OCI-LY7 (cell line): Measurements from ENCODE around the gene RBM4. TPM values are rescaled to one million over a fixed set of nuclear protein-coding genes. Genes with fewer than 3 reads are reported as not detected.

ENCODE experiments used
- BruUV-seq: library from RNA; stranded (reverse); fragments of 400-500 nt; replicated peaks from 2 replicates; lab custom pipeline; 2021; lab: Mats Ljungman, UMichigan
- CTCF ChIA-PET: fragments of 300-600 bp; sonication (Branson Sonifier 250); formaldehyde crosslinking; loops from one replicate; lab custom pipeline; 2022; ENCODE audit warnings: antibody characterized with exemption; ENCODE audit not compliant: unreplicated experiment; lab: Charles Lee
- POLR2A ChIA-PET: fragments of 300-600 bp; sonication (Branson Sonifier 250); formaldehyde crosslinking; loops from one replicate; lab custom pipeline; 2022; ENCODE audit warnings: antibody characterized with exemption; lab: Charles Lee
- DNase-seq: peaks from one replicate; pipeline ENCODE4 v3.0.0-alpha.2; 2015; ENCODE audit warnings: low spot score
- H2AFZ ChIP-seq: fragments of 200-600 bp; sonication (generic), shearing (Covaris generic); 2 replicates; pipeline ENCODE4 v1.6.1; 2014; ENCODE audit warnings: mild to moderate bottlenecking, antibody characterized with exemption, low read length, moderate library complexity
- H3K27ac ChIP-seq: fragments of 200-600 bp; sonication (generic); 2 replicates; pipeline ENCODE4 v1.5.1; 2014; ENCODE audit warnings: mixed run types, low read depth, mild to moderate bottlenecking, moderate library complexity, low read length, inconsistent platforms; ENCODE audit not compliant: poor library complexity, severe bottlenecking
- H3K36me3 ChIP-seq: fragments of 200-600 bp; sonication (generic); 2 replicates; pipeline ENCODE4 v1.6.1; 2014; ENCODE audit warnings: mild to moderate bottlenecking, antibody characterized with exemption, low read length, moderate library complexity, mixed read lengths; ENCODE audit not compliant: insufficient read depth
- H3K4me1 ChIP-seq: fragments of 200-600 bp; sonication (generic); 2 replicates; pipeline ENCODE4 v1.5.1; 2014; ENCODE audit warnings: mild to moderate bottlenecking, low read length; ENCODE audit not compliant: insufficient read depth, poor library complexity, severe bottlenecking
- H3K4me2 ChIP-seq: fragments of 200-600 bp; sonication (generic); 2 replicates; pipeline ENCODE4 v1.6.1; 2014; ENCODE audit warnings: mild to moderate bottlenecking, low read length
- H3K4me3 ChIP-seq: fragments of 200-600 bp; sonication (generic); 2 replicates; pipeline ENCODE4 v1.5.1; 2014; ENCODE audit warnings: mild to moderate bottlenecking, low read depth, low read length; ENCODE audit not compliant: poor library complexity, severe bottlenecking
- H3K79me2 ChIP-seq: fragments of 200-600 bp; sonication (generic); 2 replicates; pipeline ENCODE4 v1.6.1; 2016; ENCODE audit warnings: low read depth, mild to moderate bottlenecking, low read length, moderate library complexity, mixed read lengths; ENCODE audit not compliant: insufficient read depth
- H3K9me2 ChIP-seq: fragments of 200-600 bp; sonication (generic); 2 replicates; pipeline ENCODE4 v1.6.1; 2016; ENCODE audit warnings: mild to moderate bottlenecking, low read length, mixed read lengths; ENCODE audit not compliant: insufficient read depth
- H3K9me3 ChIP-seq: fragments of 200-600 bp; sonication (generic); 2 replicates; pipeline ENCODE4 v1.6.1; 2014; ENCODE audit warnings: mild to moderate bottlenecking, mixed run types, low read length, mixed read lengths
- H4K20me1 ChIP-seq: fragments of 200-600 bp; sonication (generic); 2 replicates; pipeline ENCODE4 v1.6.1; 2014; ENCODE audit warnings: mild to moderate bottlenecking, antibody characterized with exemption, low read length, moderate library complexity, mixed read lengths; ENCODE audit not compliant: insufficient read depth
- EZH2phosphoT487 ChIP-seq: fragments of 200-600 bp; sonication (generic); IDR thresholded peaks from 2 replicates; pipeline ENCODE4 v1.6.1; 2018; ENCODE audit warnings: low read depth, borderline replicate concordance, mild to moderate bottlenecking, mixed run types, antibody characterized with exemption, low read length, moderate library complexity, mixed read lengths
- intact Hi-C: fragments of 100-400 bp; cut with micrococcal nuclease; formaldehyde crosslinking; loops from one replicate; pipeline ENCODE4 v1.10.0; 2022; ENCODE audit not compliant: unreplicated experiment
- total RNA-seq, 2 experiments: library from RNA; depleted of rRNA in 1 of 2; stranded (reverse); fragments of >200 nt in 1 of 2; shearing (Covaris generic) in 1 of 2; gene quantifications; 2 replicates each; pipeline ENCODE4 v1.2.3, GENCODE V29; 2014 to 2022
- TF ChIP-seq, protein P1 (sequence below): fragments of 200-600 bp; sonication (generic); conservative IDR thresholded peaks from 2 replicates; pipeline ENCODE4 v1.5.1; 2014; ENCODE audit warnings: mild to moderate bottlenecking, antibody characterized with exemption, low read length, moderate library complexity, mixed read lengths

The RBM4 gene
- total RNA-seq, 2 experiments from 2014 or later, result 66.0 to 139 TPM

DNA sequence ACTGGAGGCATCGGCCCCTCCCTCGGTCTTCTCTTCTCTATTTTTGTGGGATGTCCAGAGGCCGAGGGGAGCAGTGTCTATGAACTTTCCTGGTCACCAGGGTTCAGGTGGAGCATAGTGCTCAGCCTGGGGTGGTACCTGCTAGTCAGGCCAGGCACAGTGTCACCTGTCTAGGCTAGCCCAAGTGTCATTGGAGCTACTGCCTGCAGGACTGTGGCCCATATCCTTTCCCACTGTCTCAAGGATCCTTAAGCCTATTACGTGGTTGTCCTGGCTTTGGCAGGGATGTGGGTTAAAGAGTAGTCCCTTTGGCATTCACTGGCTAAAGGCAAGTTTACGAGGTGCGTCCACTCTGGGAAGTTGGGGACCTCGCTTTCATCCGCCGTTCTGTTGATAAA lies 12.8 kb upstream of the RBM4 start:
- no TSS peak for BruUV-seq
- H2AFZ ChIP-seq, result no peak overlapping the region
- H3K9me3 ChIP-seq, result no peaks in the 10 kb centered on the region
- TF ChIP-seq EZH2phosphoT487, result no peak
- TF ChIP-seq, protein P1, sequence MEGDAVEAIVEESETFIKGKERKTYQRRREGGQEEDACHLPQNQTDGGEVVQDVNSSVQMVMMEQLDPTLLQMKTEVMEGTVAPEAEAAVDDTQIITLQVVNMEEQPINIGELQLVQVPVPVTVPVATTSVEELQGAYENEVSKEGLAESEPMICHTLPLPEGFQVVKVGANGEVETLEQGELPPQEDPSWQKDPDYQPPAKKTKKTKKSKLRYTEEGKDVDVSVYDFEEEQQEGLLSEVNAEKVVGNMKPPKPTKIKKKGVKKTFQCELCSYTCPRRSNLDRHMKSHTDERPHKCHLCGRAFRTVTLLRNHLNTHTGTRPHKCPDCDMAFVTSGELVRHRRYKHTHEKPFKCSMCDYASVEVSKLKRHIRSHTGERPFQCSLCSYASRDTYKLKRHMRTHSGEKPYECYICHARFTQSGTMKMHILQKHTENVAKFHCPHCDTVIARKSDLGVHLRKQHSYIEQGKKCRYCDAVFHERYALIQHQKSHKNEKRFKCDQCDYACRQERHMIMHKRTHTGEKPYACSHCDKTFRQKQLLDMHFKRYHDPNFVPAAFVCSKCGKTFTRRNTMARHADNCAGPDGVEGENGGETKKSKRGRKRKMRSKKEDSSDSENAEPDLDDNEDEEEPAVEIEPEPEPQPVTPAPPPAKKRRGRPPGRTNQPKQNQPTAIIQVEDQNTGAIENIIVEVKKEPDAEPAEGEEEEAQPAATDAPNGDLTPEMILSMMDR, result no peak
- peaks cover 15% of the 10 kb centered on the region for H3K4me1 ChIP-seq
- H3K79me2 ChIP-seq, result peaks cover 100% of the 10 kb centered on the region
- POLR2A ChIA-PET, result interaction anchor here (0.6 to 0.7 kb wide), 2 partner anchors 9 to 143 kb away, joined by 3 read pairs; partner anchors contain the start of gene RBM14
- intact Hi-C loops, result no loop called here
- H3K27ac ChIP-seq, result no peak overlapping the region
- H3K36me3 ChIP-seq, result peaks cover 99% of the 10 kb centered on the region
- H3K9me2 ChIP-seq, result no peaks in the 10 kb centered on the region
- no peak for DNase-seq
- no peak overlapping the region for H3K4me3 ChIP-seq
- H4K20me1 ChIP-seq, result peaks cover 25% of the 10 kb centered on the region
- CTCF ChIA-PET, result no interaction called here
- H3K4me2 ChIP-seq, result no peak overlapping the region

DNA sequence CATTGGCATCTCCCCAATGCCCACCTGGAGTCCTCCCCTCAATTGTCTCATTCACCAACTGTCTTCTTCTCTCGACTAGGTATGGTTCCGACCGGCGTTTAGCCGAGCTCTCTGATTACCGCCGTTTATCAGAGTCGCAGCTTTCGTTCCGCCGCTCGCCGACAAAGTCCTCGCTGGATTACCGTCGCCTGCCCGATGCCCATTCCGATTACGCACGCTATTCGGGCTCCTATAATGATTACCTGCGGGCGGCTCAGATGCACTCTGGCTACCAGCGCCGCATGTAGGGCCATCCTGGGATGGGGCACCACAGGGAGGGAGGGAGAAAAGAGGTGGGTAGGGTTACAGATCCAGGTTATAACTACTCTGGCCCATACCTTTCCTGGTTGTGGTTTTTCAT lies 12.1 kb upstream of the RBM4 start:
- H2AFZ ChIP-seq, result no peak overlapping the region
- ChIA-PET POLR2A (interaction anchor here (0.6 to 0.7 kb wide), 2 partner anchors 10 to 142 kb away, joined by 3 read pairs; partner anchors contain the start of gene RBM14), CTCF (no interaction called here)
- peaks cover 99% of the 10 kb centered on the region for H3K79me2 ChIP-seq
- H3K9me2 ChIP-seq, result no peaks in the 10 kb centered on the region
- H3K36me3 ChIP-seq, result peaks cover 100% of the 10 kb centered on the region
- intact Hi-C loops, result no loop called here
- DNase-seq, result no peak
- H3K4me1 ChIP-seq, result peaks cover 10% of the 10 kb centered on the region
- peaks cover 25% of the 10 kb centered on the region for H4K20me1 ChIP-seq
- no peak overlapping the region for H3K4me3 ChIP-seq
- TF ChIP-seq, protein P1, result no peak
- TF ChIP-seq EZH2phosphoT487, result no peak
- H3K9me3 ChIP-seq, result no peaks in the 10 kb centered on the region
- H3K4me2 ChIP-seq, result no peak overlapping the region
- no peak overlapping the region for H3K27ac ChIP-seq
- no TSS peak for BruUV-seq

DNA sequence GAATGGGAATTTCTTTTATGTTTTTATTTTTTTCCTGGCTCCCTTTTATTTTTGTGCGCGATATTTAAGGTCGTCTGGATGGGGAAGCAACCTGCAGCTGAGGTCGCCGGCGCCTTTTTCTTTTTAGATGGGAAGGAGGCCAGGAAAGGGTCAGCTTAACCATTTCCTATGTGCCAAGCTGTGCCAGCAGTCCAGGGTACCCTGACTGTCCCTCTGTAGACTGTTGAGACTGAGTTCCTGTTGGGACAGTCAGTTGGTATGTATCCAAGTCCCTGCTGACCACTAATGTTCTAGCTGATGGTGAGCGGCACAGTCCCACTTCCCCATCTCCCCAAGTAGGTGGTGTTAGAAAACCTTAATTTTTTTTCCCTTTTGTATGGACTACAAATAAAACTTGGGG lies 11.6 kb upstream of the RBM4 start:
- ChIA-PET POLR2A (interaction anchor here (1.4 kb wide), 1 partner anchor 11 kb away, joined by 3 read pairs; the partner anchor contains the start of gene RBM14), CTCF (interaction anchor here (1.1 kb wide), 1 partner anchor 9 kb away, joined by 3 read pairs; no protein-coding TSS in a partner anchor)
- peaks cover 100% of the 10 kb centered on the region for H3K36me3 ChIP-seq
- no peak overlapping the region for H2AFZ ChIP-seq
- H3K27ac ChIP-seq, result no peak overlapping the region
- no peak overlapping the region for H3K4me3 ChIP-seq
- TF ChIP-seq EZH2phosphoT487, result no peak
- TF ChIP-seq, protein P1, result no peak
- intact Hi-C loops, result no loop called here
- no peaks in the 10 kb centered on the region for H3K9me2 ChIP-seq
- no TSS peak for BruUV-seq
- peaks cover 25% of the 10 kb centered on the region for H4K20me1 ChIP-seq
- peaks cover 8% of the 10 kb centered on the region for H3K4me1 ChIP-seq
- no peak overlapping the region for H3K4me2 ChIP-seq
- H3K79me2 ChIP-seq, result peaks cover 99% of the 10 kb centered on the region
- no peak for DNase-seq
- no peaks in the 10 kb centered on the region for H3K9me3 ChIP-seq
